IMR-90 (cell line): ENCODE data around the gene TSSC4. TPM values are rescaled to one million over a fixed set of nuclear protein-coding genes. Genes with fewer than 3 reads are reported as not detected.

Source experiments
- ATAC-seq: fragments of 200-7000 bp; cut with Tn5 transposase; 2 replicates; pipeline ENCODE4 v1.9.1; 2020; ENCODE audit warnings: low read depth, mild to moderate bottlenecking, moderate library complexity
- BruUV-seq: library from RNA; stranded (reverse); fragments of 400-500 nt; replicated peaks from 2 replicates; lab custom pipeline; 2021; lab: Mats Ljungman, UMichigan
- CTCF ChIA-PET: fragments of 300-600 bp; formaldehyde crosslinking; extraction: SDS; loops from one replicate; lab custom pipeline; 2021; ENCODE audit warnings: antibody characterized with exemption; lab: Yijun Ruan, JAX
- POLR2A ChIA-PET: fragments of 300-600 bp; sonication (Branson Sonifier 250); formaldehyde crosslinking; loops from one replicate; lab custom pipeline; 2022; ENCODE audit warnings: antibody characterized with exemption; ENCODE audit not compliant: unreplicated experiment; lab: Charles Lee
- DNase-seq: peaks from one replicate; pipeline ENCODE4 v3.0.0; 2013
- H2AFZ ChIP-seq: replicated peaks from 2 replicates; pipeline ENCODE3; 2013; ENCODE audit warnings: low read length, mild to moderate bottlenecking; ENCODE audit not compliant: poor library complexity
- H2AK5ac ChIP-seq: 2 replicates; pipeline ENCODE4 v1.6.1; 2013; ENCODE audit warnings: low read depth, low read length, inconsistent platforms
- H2AK9ac ChIP-seq: replicated peaks from 2 replicates; pipeline ENCODE3; 2013; ENCODE audit warnings: mild to moderate bottlenecking, low read depth, low read length, moderate library complexity; ENCODE audit not compliant: poor library complexity
- H2BK120ac ChIP-seq: 2 replicates; pipeline ENCODE4 v1.6.1; 2013; ENCODE audit warnings: low read depth, low read length, inconsistent platforms
- H2BK15ac ChIP-seq: 3 replicates; pipeline ENCODE4 v1.6.1; 2013; ENCODE audit warnings: low read depth, low read length, inconsistent platforms
- H2BK20ac ChIP-seq: 2 replicates; pipeline ENCODE4 v1.6.1; 2013; ENCODE audit warnings: low read depth, mild to moderate bottlenecking, inconsistent platforms, low read length, moderate library complexity
- H2BK5ac ChIP-seq: 2 replicates; pipeline ENCODE4 v1.6.1; 2013; ENCODE audit warnings: mild to moderate bottlenecking, low read depth, low read length, inconsistent platforms; ENCODE audit not compliant: poor library complexity, severe bottlenecking
- H3K14ac ChIP-seq: replicated peaks from 2 replicates; pipeline ENCODE4 v1.6.1; 2013; ENCODE audit warnings: low read depth, low read length, inconsistent platforms
- H3K18ac ChIP-seq: 2 replicates; pipeline ENCODE4 v1.6.1; 2013; ENCODE audit warnings: low read depth, low read length, control low read depth
- H3K23ac ChIP-seq: 2 replicates; pipeline ENCODE4 v1.6.1; 2013; ENCODE audit warnings: low read depth, low read length, inconsistent platforms
- H3K27ac ChIP-seq: 2 replicates; pipeline ENCODE4 v1.5.1; 2013; ENCODE audit warnings: mild to moderate bottlenecking, control low read depth, low read length; ENCODE audit not compliant: insufficient read depth
- H3K27me3 ChIP-seq: 2 replicates; pipeline ENCODE4 v1.6.1; 2013; ENCODE audit warnings: low read length; ENCODE audit not compliant: control insufficient read depth, insufficient read depth
- H3K36me3 ChIP-seq: 2 replicates; pipeline ENCODE4 v1.6.1; 2013; ENCODE audit warnings: low read length, mixed read lengths; ENCODE audit not compliant: control insufficient read depth, insufficient read depth
- H3K4ac ChIP-seq: 2 replicates; pipeline ENCODE4 v1.6.1; 2013; ENCODE audit warnings: low read depth, low read length, inconsistent platforms
- H3K4me1 ChIP-seq: 2 replicates; pipeline ENCODE4 v1.6.1; 2013; ENCODE audit warnings: low read length, mixed read lengths; ENCODE audit not compliant: control insufficient read depth, insufficient read depth
- H3K4me2 ChIP-seq: 2 replicates; pipeline ENCODE4 v1.6.1; 2013; ENCODE audit warnings: low read depth, mild to moderate bottlenecking, control low read depth, low read length, moderate library complexity
- H3K4me3 ChIP-seq: 2 replicates; pipeline ENCODE4 v1.5.1; 2013; ENCODE audit warnings: low read depth, mild to moderate bottlenecking, control low read depth, low read length, moderate library complexity; ENCODE audit not compliant: insufficient read depth
- H3K56ac ChIP-seq: 2 replicates; pipeline ENCODE4 v1.6.1; 2013; ENCODE audit warnings: low read length, inconsistent platforms; ENCODE audit not compliant: insufficient read depth; ENCODE audit errors: extremely low read depth
- H3K79me1 ChIP-seq, 2 experiments: 2 replicates each; pipeline ENCODE4 v1.6.1; 2013; ENCODE audit warnings: low read length in 2 of 2, inconsistent platforms in 1 of 2, low read depth in 1 of 2
- H3K9ac ChIP-seq: 2 replicates; pipeline ENCODE4 v1.6.1; 2013; ENCODE audit warnings: low read depth, low read length, control low read depth
- H3K9me1 ChIP-seq: 2 replicates; pipeline ENCODE4 v1.6.1; 2013; ENCODE audit warnings: low read length, inconsistent platforms; ENCODE audit not compliant: insufficient read depth
- H3K9me3 ChIP-seq: 2 replicates; pipeline ENCODE4 v1.6.1; 2013; ENCODE audit warnings: low read length; ENCODE audit not compliant: control insufficient read depth, insufficient read depth
- H4K20me1 ChIP-seq: 2 replicates; pipeline ENCODE4 v1.6.1; 2013; ENCODE audit warnings: low read length, inconsistent platforms; ENCODE audit not compliant: insufficient read depth
- H4K5ac ChIP-seq: 2 replicates; pipeline ENCODE4 v1.6.1; 2013; ENCODE audit warnings: mild to moderate bottlenecking, low read depth, low read length, control low read depth
- H4K8ac ChIP-seq, 2 experiments: 2 replicates each; pipeline ENCODE4 v1.6.1; 2013; ENCODE audit warnings: low read depth in 2 of 2, low read length in 2 of 2, control low read depth in 1 of 2, inconsistent platforms in 1 of 2
- H4K91ac ChIP-seq: 2 replicates; pipeline ENCODE4 v1.6.1; 2013; ENCODE audit warnings: low read depth, low read length, inconsistent platforms; ENCODE audit not compliant: insufficient read depth
- CHD1 ChIP-seq: IDR thresholded peaks from 2 replicates; pipeline ENCODE4 v1.6.1; 2012; ENCODE audit warnings: low read depth, low read length, improper control_type of control experiment
- ELK1 ChIP-seq: fragments of 150-350 bp; IDR thresholded peaks from 2 replicates; pipeline ENCODE4 v1.6.1; 2016; ENCODE audit warnings: low read depth, mild to moderate bottlenecking, low read length, moderate library complexity, borderline replicate concordance
- MAZ ChIP-seq: IDR thresholded peaks from 2 replicates; pipeline ENCODE4 v1.6.1; 2012; ENCODE audit warnings: low read depth, mild to moderate bottlenecking, low read length, improper control_type of control experiment, moderate library complexity, borderline replicate concordance
- POLR2A ChIP-seq: IDR thresholded peaks from 2 replicates; pipeline ENCODE4 v1.6.1; 2012; ENCODE audit warnings: mild to moderate bottlenecking, low read depth, low read length
- RAD21 ChIP-seq: IDR thresholded peaks from 2 replicates; pipeline ENCODE4 v1.6.1; 2012; ENCODE audit warnings: low read length, improper control_type of control experiment
- RFX5 ChIP-seq: IDR thresholded peaks from 2 replicates; pipeline ENCODE4 v1.8.0; 2012; ENCODE audit warnings: low read depth, mild to moderate bottlenecking, low read length, moderate library complexity
- SMC3 ChIP-seq: fragments of 150-350 bp; IDR thresholded peaks from 2 replicates; pipeline ENCODE4 v1.6.1; 2016; ENCODE audit warnings: low read depth, mild to moderate bottlenecking, antibody characterized with exemption, low read length, moderate library complexity
- WGBS, 2 experiments: methylation state at CpG; one replicate each; pipeline versions ENCODE4 v1.1.5 to v1.1.7; 2013; ENCODE audit warnings: missing lambda C conversion rate in 2 of 2; ENCODE audit not compliant: insufficient read length in 1 of 2; ENCODE audit errors: extremely low coverage in 2 of 2; 5-methylcytosine and 5-hydroxymethylcytosine counted together
- dilution Hi-C: fragments of 300-500 bp; cut with HindIII; formaldehyde crosslinking; loops from one replicate; pipeline ENCODE4 v1.14.3; 2018; ENCODE audit warnings: low sequenced_read_pairs; ENCODE audit not compliant: unreplicated experiment
- in situ Hi-C: fragments of 300-500 bp; cut with MboI; formaldehyde crosslinking; loops from 3 replicates; pipeline ENCODE4 v1.14.3; 2019; ENCODE audit warnings: low sequenced_read_pairs, inconsistent platforms, mixed read lengths
- intact Hi-C: fragments of 100-400 bp; cut with micrococcal nuclease; formaldehyde crosslinking; loops from 2 replicates; pipeline ENCODE4 v1.10.0; 2022
- polyA plus RNA-seq, 3 experiments: library from polyadenylated mRNA; depleted of rRNA; stranded (reverse); fragments of >200 nt; gene quantifications; 2 replicates each; pipeline ENCODE4 v1.2.3, GENCODE V29; 2012; ENCODE audit warnings: low replicate concordance in 1 of 3
- total RNA-seq: library from RNA; depleted of rRNA; stranded (reverse); fragments of >200 nt; gene quantifications from 2 replicates; pipeline ENCODE4 v1.2.3, GENCODE V29; 2012

The TSSC4 gene
- total and polyA plus RNA-seq, 2 of the 4 experiments (the other 2 are of a cell fraction), result 34.9 to 40.0 TPM

GRCh38 chr11:2432628-2433071 is 32.1 kb downstream of the TSSC4 start:
- ChIA-PET CTCF (no interaction called here), POLR2A (no interaction called here)
- Histone ChIP-seq H3K4ac (no peak overlapping the region), H4K8ac (no peak overlapping the region), H3K27ac (no peak overlapping the region), H4K5ac (no peak overlapping the region), H3K9me1 (no peaks in the 10 kb centered on the region), H3K56ac (no peak overlapping the region), H3K4me2 (no peak overlapping the region), H3K36me3 (no peaks in the 10 kb centered on the region), H2BK120ac (no peak overlapping the region), H2BK5ac (no peak overlapping the region), H3K23ac (no peak overlapping the region), H3K9ac (no peak overlapping the region), H3K9me3 (no peaks in the 10 kb centered on the region), H4K20me1 (no peaks in the 10 kb centered on the region), H2AK9ac (no peak overlapping the region), H3K79me1 (no peaks in the 10 kb centered on the region), H2AK5ac (no peak overlapping the region), H3K18ac (no peak overlapping the region), H3K14ac (no peak overlapping the region), H3K4me1 (no peaks in the 10 kb centered on the region), H2AFZ (no peak overlapping the region), H2BK15ac (no peak overlapping the region), H2BK20ac (no peak overlapping the region), H3K27me3 (peaks cover 15% of the 10 kb centered on the region; the same call in 1 of the 2 replicates), H3K4me3 (no peak overlapping the region), H4K91ac (no peak overlapping the region)
- intact Hi-C loops (no loop called here), dilution Hi-C loops (no loop called here), in situ Hi-C loops (loop anchor here (10.0 kb wide), 1 partner anchor 82 kb away; no protein-coding TSS in a partner anchor)
- DNase-seq, result no peak
- ATAC-seq, result no peak
- 72% methylated on average over 4 of the region's 13 CpGs; no CpG with 5 or more reads in 1 of the 2 experiments for WGBS, 2 experiments
- TF ChIP-seq RFX5 (no peak), ELK1 (no peak), RAD21 (no peak), POLR2A (no peak), CHD1 (no peak), SMC3 (no peak), MAZ (no peak)
- no TSS peak for BruUV-seq
